HG03060 (cell line): ENCODE results near the gene ICE1.
"Not testable (repeated sequence)": the region's sequence is repeated elsewhere in the genome, so short reads cannot be mapped to it uniquely, and the experiment has no call there.

Experiments used
- ATAC-seq: cut with Tn5 transposase; IDR thresholded peaks from one replicate; pipeline ENCODE4 v1.9.1; 2021; ENCODE audit warnings: low read depth, moderate number of reproducible peaks; ENCODE audit not compliant: unreplicated experiment

Gene ICE1

DNA sequence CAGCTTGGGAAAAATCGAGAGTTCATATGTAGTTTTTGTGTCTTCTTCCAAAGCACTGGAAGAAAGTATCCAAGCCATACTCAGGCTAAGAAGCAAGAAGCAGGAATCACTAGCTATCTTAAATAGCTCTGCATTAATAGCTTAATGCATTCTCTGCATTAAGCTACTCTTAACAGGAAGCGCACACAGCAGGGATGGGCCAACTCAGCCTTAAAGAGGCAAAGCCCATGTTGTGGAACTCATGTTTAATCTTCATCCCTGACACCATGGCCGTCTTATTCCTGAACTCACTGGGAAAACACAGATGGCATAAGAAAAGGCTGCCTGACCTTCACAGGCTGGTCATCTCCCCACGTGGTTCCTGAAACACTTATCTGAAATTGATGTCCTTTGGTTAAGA is 18.7 kb upstream of the ICE1 start:
- no peak for ATAC-seq

- ATAC-seq = no peak
Observed at GRCh38 chr5:5404381-5404780, 18.1 kb upstream of the ICE1 start.

- no peak for ATAC-seq
Observed at GRCh38 chr5:5405441-5405840, 17.0 kb upstream of the ICE1 start.

DNA sequence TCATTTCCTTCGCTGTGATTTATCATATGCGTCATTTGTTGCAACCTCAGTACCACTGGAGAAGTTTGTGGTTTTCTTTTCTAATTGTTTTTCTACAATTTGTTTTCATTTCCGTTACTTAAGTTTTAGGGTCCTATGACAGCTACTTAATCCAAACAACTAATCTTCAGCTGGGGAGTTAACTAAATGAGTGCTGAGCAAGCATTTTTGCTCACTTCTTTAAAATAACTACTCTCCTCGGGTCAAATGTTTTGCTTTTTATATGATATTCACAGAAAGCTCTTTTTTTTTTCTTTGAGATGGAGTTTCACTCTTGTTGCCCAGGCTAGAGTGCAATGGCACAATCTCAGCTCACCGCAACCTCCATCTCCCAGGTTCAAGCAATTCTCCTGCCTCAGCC is 14.6 kb upstream of the ICE1 start:
- no peak for ATAC-seq

- ATAC-seq = no peak
Observed at GRCh38 chr5:5409151-5409810, 13.2 kb upstream of the ICE1 start.

DNA sequence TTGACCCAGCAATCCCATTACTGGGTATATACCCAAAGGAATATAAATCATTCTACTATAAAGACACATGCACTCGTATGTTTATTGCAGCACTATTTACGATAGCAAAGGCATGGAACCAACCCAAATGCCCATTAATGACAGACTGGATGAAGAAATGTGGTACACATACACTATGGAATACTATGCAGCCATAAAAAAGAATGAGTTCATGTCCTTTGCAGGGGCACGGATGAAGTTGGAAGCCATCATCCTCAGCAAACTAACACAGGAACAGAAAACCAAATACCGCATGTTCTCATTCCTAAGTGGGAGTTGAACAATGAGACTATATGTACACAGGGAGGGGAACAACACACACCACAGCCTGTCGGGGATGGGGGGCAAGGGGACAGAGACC is 8.6 kb upstream of the ICE1 start:
- ATAC-seq = not testable (repeated sequence)

DNA sequence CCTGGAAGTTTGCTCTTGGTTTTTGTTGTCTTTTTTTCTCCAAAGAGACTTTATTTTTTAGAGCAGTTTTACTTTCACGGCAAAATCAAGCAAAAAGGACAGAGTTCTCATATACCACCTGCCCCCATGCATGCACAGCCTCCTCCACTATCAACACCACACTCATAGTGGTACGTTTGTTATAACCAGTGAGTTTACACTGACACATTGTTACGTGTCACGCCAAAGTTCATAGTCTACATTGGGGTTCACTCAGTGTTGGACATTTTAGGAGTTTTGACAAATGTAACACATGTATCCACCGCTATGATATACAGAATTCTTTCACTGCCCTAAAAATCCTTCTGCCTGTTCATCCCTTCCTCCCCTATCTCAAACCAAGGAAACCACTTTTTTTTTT is 7.5 kb upstream of the ICE1 start:
- no peak for ATAC-seq

- no peak for ATAC-seq
Observed at GRCh38 chr5:5416733-5417132, 5.7 kb upstream of the ICE1 start.

DNA sequence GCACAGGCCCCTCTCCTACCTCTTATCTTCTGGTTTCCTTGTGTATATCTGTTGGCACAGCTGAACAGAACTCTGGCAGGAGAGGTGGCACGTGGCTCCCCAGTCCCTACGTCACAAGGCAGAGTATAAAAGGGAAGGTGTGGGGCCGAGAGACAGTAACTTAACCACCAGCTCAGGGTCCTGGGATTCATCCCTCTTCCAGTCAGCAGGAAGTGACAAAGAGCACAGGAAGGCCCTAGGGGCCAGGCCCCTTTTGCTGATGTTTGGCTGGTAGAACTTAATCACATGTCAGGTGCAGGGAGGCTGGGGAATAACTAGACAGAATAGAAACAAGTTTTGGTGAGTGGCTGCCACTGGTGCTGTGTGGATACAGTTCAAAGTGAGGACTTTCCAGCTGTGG is 4.5 kb upstream of the ICE1 start:
- no peak for ATAC-seq

- no peak for ATAC-seq
Observed at GRCh38 chr5:5418764-5419163, 3.7 kb upstream of the ICE1 start.

DNA sequence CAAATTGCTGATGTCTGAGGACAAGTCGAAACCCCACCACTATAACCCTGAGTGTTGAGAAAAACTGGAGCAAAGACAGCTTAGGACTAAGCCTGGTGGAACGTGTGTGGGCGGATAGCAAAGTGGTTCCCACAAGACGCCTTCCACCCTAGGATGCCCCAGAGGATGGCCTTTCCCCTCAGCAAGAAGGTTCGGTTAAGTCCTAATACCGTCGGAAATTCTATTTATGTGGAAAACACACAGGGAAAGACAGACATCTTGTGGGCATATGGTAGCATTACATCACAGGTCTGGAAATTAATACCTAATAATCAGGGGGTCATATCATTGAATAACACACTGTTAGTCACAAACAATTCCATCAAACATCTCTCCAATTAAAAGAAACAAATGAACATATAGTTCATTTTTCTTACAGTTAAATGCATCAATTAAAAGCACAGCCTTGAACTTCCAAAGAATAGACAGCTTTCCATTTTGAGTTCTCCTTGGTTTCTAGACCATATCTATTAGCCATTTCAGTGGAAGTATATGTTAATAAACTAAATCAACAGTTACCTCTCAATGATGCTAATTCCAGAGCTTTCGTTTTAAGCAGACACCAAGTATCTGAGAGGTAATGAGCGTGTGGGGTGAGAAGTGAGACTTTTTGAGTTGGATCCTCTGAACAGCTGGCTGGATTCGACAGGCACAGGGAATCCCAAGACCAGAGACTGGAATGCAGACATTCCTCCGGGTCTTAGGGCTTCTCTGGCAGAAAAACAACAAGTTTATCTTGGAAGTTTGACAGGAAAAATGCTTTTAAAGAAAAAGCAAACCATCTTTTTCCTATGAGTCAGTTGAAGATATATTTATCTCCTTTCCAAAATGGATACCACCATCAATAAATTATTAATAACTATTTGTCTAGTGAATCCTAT is 2.9 kb upstream of the ICE1 start:
- ATAC-seq = no peak

- ATAC-seq = no peak
Observed at GRCh38 chr5:5420251-5420650, 2.2 kb upstream of the ICE1 start.

GRCh38 chr5:5421149-5421960 is 1.1 kb upstream of the ICE1 start:
- ATAC-seq = no peak

DNA sequence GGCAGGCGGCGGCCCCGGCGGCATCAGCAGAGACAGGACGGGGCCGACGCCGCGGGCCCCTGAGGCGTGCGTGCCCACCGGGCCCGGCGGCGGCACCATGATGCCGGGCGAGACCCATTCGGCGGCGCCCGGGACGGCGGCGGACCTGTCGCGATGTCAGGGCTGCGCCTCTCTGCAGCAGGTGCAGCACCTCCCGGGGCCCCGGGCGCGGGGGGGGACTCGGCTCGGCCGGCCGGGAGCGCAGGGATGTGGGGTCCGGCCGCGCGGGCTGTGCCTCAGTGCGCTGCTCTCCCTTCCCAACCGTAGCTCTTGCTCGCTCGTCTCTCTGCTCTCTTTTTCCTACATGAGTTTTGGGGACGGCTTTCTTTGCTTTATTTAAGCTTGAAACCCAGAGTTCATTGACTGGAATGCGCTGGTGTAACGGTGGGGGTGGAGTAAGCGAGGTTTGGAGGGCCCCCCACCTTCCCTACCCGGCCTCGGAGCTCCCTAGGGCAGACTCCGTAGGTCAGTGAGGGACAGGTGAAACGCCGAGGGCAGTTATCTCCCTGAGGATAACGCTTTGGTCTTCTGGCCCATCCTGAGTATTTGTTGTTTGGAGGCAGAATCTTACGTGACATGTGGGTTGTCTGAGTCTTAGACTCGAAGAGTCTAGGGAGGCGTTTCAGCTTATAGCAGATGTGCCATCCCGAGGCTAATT is 490 bp downstream of the ICE1 start:
- ATAC-seq = no peak

DNA sequence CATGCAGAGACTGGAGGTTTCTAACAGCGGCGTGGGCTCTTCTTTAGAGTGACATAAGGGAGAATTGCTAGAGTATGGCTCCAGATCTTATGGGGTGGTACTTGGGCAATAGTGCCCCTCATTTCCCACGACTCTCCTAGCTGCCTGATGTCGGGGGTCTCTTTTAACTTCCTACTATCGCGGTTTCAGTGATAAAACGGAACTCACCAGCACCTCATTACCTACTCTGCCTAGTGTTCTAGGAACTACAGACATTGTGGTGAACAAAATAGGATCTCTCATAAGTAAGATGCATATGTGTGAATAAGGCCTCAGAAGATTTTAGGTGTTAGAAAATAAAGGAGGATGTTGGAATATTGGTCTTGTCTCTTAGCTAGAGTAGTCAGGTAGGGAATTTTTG is 1.1 kb downstream of the ICE1 start:
- no peak for ATAC-seq

- no peak for ATAC-seq
Observed at GRCh38 chr5:5424736-5425135, 2.3 kb downstream of the ICE1 start.

DNA sequence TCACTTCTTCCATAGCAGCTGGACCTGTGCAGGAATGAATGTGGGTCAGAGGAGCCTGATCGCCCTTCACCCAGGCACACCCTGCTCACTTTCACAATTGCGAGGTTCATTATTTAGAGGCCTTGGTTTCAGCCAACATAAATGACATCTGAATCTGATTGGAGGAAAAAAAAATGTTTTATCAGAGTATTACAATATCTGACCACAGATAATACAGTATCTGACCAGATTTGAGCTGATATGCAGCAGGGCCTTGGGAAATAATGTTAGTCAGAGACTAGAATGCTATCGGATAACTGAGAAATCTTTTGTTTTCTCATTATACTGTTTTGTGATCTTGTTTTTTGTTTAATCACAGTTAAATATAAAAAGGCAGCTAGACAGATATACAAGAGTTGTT is 7.7 kb downstream of the ICE1 start:
- ATAC-seq = no peak

DNA sequence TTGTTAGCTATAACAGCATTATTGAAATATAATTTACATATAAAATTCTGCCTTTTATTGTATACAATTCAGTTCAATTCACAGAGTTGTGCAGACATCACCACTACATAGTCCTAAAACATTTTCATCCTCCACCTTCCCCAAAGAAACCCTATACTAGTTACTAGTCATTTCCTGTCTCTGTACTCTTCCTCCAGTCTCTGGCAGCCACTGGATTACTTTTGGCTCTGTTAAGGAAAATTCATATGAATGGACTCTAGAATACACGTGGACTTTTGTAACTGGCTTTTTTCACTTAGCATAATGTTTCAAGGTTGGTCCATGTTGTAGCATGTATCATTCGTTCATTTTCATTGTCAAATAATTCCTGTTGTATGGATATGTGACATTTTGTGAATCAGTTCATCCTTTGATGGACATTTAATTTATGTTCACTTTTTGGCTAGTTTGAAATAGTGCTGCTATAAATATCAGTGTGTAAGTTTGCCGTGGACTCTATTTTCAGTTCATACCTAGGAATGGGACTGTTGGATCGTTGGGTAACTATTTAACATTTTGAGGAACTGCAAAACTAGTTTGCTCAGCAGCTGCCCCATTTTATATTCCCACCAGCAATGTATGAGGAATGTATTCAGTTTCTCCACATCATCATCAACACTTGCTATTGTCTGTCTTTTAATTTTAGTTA is 9.7 kb downstream of the ICE1 start:
- no peak for ATAC-seq

DNA sequence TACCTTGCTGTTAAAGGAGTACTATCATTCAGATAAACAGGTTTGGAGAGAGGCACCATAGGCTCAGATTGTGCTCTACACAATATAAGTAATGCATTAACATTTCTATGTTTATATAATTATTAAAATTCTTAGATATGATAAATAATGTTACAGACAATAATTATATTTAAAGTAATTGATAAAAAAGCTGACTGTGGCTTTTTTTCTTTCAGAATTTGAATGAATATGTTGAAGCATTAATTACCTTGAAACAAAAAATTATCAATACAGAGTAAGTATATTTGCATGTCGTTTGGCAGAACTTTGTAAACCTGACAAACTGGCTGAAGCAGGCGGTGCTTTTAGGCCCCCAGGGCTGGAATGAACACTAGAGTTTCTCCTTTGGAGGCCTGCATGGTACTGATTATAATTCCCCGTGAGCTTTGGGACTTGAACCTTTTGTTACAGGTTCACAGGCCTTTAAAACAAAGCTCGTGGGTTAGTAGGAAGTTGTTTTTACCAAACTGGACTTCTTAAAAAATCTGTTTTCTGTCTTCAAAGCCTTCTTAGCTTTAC is 13.8 kb downstream of the ICE1 start:
- ATAC-seq = no peak
